ENCODE results near the gene CCDC77. TPM values are rescaled to one million over a fixed set of nuclear protein-coding genes. Genes with fewer than 3 reads are reported as not detected.
A peak's percentile ranks its signal among the peaks of the same experiment; 100 is the strongest.

Gene CCDC77
- total RNA-seq (5.5 and 15.2 TPM in 2 replicates), polyA plus RNA-seq (5.3 and 11.2 TPM in 2 replicates)

GRCh38 chr12:401235-402028, at the start of gene CCDC77:
CCDC77 (plus strand) TSS chr12:401644; CDS start chr12:409384, 7,740 bp downstream.
- WGBS (ENCODE audit: low lambda C conversion rate, missing lambda C conversion rate): 1% methylated on average over 38 of the region's 45 CpGs
- H3K9me2 ChIP-seq (replicated peaks; ENCODE audit: insufficient read depth): no peaks in the 10 kb centered on the region
- H3K4me2 ChIP-seq: peak within 1 kb of the TSS; percentile 89
- no peaks in the 10 kb centered on the region for H4K20me1 ChIP-seq (ENCODE audit: insufficient read depth, poor library complexity, severe bottlenecking)
- H3K27ac ChIP-seq: peak within 1 kb of the TSS; percentile 52
- no peaks in the 10 kb centered on the region for H3K9me3 ChIP-seq (ENCODE audit: low read depth)
- peak; percentile 26 for TF ChIP-seq CTCF (IDR thresholded peaks at IDR 0.05; ENCODE audit: poor library complexity)
- TF ChIP-seq EZH2phosphoT487 (IDR thresholded peaks at IDR 0.05; ENCODE audit: low read depth, severe bottlenecking, unreplicated experiment): no peak
- TF ChIP-seq EZH2 (IDR thresholded peaks at IDR 0.05; ENCODE audit: borderline replicate concordance): no peak
- no peaks in the 10 kb centered on the region for H3K36me3 ChIP-seq (replicated peaks; ENCODE audit: insufficient read depth, low read depth)
- peak within 1 kb of the TSS; percentile 83 for H3K4me3 ChIP-seq
- H3K27me3 ChIP-seq: no peaks in the 10 kb centered on the region
- no peaks in the 10 kb centered on the region for H3K4me1 ChIP-seq (ENCODE audit: insufficient read depth)
- H2AFZ ChIP-seq: peak within 1 kb of the TSS; percentile 71
- peaks cover 22% of the 10 kb centered on the region for H3K79me2 ChIP-seq
- DNase-seq (ENCODE audit: low spot score): peak; percentile 95

GRCh38 chr12:356276-356988, 45.0 kb upstream of the CCDC77 start:
- H3K36me3 ChIP-seq (replicated peaks; ENCODE audit: insufficient read depth, low read depth): peaks cover under 1% of the 10 kb centered on the region
- H3K4me2 ChIP-seq: no peak overlapping the region
- WGBS (ENCODE audit: low lambda C conversion rate, missing lambda C conversion rate): 88% methylated on average over 7 of the region's 7 CpGs

GRCh38 chr12:359091-359490, 42.4 kb upstream of the CCDC77 start:
- H3K4me1 ChIP-seq (ENCODE audit: insufficient read depth): no peaks in the 10 kb centered on the region
- DNase-seq (ENCODE audit: low spot score): no peak
- no peaks in the 10 kb centered on the region for H3K36me3 ChIP-seq (replicated peaks; ENCODE audit: insufficient read depth, low read depth)
- no peaks in the 10 kb centered on the region for H3K27me3 ChIP-seq
- no peak overlapping the region for H3K27ac ChIP-seq
- no peak overlapping the region for H3K4me2 ChIP-seq
- TF ChIP-seq EZH2 (IDR thresholded peaks at IDR 0.05; ENCODE audit: borderline replicate concordance): no peak
- TF ChIP-seq CTCF (IDR thresholded peaks at IDR 0.05; ENCODE audit: poor library complexity): no peak
- no peak for TF ChIP-seq EZH2phosphoT487 (IDR thresholded peaks at IDR 0.05; ENCODE audit: low read depth, severe bottlenecking, unreplicated experiment)
- peaks cover 5% of the 10 kb centered on the region for H4K20me1 ChIP-seq (ENCODE audit: insufficient read depth, poor library complexity, severe bottlenecking)
- WGBS (ENCODE audit: low lambda C conversion rate, missing lambda C conversion rate): 100% methylated on average over 1 of the region's 1 CpG
- H2AFZ ChIP-seq: no peak overlapping the region
- no peaks in the 10 kb centered on the region for H3K9me3 ChIP-seq (ENCODE audit: low read depth)
- H3K79me2 ChIP-seq: peaks cover 35% of the 10 kb centered on the region
- no peaks in the 10 kb centered on the region for H3K9me2 ChIP-seq (replicated peaks; ENCODE audit: insufficient read depth)
- H3K4me3 ChIP-seq: no peak overlapping the region

More at GRCh38 chr12:356276-356988, 45.0 kb upstream of the CCDC77 start:
- no peak overlapping the region for H2AFZ ChIP-seq
- no peaks in the 10 kb centered on the region for H3K9me3 ChIP-seq (ENCODE audit: low read depth)
- H3K4me1 ChIP-seq (ENCODE audit: insufficient read depth): no peaks in the 10 kb centered on the region
- H3K9me2 ChIP-seq (replicated peaks; ENCODE audit: insufficient read depth): no peaks in the 10 kb centered on the region
- H3K4me3 ChIP-seq: no peak overlapping the region
- no peak for DNase-seq (ENCODE audit: low spot score)
- no peaks in the 10 kb centered on the region for H3K27me3 ChIP-seq
- no peak overlapping the region for H3K27ac ChIP-seq
- peaks cover 5% of the 10 kb centered on the region for H4K20me1 ChIP-seq (ENCODE audit: insufficient read depth, poor library complexity, severe bottlenecking)
- peaks cover 22% of the 10 kb centered on the region for H3K79me2 ChIP-seq
- TF ChIP-seq CTCF (IDR thresholded peaks at IDR 0.05; ENCODE audit: poor library complexity): no peak
